Measurements from ENCODE around the gene DVL1. TPM values are rescaled to one million over a fixed set of nuclear protein-coding genes. Genes with fewer than 3 reads are reported as not detected.

Gene DVL1
- total and polyA plus RNA-seq, 2 of the 13 experiments (the other 11 are each of a cell fraction or from before 2014, with no cell fraction given) = 30.8 to 60.4 TPM

DNA sequence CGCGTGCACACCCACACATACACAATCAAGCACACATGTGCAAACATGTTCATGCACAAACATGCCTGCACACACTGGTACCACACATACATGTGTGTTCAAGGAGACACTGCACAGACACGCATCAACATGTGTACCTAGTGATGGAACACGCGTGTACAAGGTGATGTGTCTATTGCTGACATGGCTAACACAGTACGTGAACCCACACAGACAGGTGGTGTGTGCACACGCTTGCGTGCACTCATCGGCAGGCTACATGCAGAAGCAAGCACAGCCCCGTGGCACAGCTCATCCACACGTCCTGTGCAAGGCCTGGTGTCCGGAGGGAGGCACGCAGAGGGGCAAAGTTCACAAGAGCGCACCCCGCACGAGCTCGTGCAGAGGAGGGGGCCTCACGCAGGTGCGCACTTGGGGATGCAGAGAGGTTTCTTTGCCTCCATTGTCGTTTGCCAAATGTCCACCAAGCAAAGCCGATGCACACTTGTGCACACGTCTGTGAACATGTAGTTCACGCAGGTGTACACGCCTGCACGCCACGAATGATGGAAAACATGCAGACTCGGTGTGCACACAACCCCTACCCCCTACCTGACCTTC is 42.5 kb downstream of the DVL1 start (continued):
- TF ChIP-seq, protein P1, sequence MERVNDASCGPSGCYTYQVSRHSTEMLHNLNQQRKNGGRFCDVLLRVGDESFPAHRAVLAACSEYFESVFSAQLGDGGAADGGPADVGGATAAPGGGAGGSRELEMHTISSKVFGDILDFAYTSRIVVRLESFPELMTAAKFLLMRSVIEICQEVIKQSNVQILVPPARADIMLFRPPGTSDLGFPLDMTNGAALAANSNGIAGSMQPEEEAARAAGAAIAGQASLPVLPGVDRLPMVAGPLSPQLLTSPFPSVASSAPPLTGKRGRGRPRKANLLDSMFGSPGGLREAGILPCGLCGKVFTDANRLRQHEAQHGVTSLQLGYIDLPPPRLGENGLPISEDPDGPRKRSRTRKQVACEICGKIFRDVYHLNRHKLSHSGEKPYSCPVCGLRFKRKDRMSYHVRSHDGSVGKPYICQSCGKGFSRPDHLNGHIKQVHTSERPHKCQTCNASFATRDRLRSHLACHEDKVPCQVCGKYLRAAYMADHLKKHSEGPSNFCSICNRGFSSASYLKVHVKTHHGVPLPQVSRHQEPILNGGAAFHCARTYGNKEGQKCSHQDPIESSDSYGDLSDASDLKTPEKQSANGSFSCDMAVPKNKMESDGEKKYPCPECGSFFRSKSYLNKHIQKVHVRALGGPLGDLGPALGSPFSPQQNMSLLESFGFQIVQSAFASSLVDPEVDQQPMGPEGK (CRISPR knock-in tag; IDR thresholded peaks at IDR 0.05) = peak; percentile 82
- TF ChIP-seq ZHX1 (CRISPR knock-in tag; IDR thresholded peaks at IDR 0.05; ENCODE audit: low read depth) (peak; percentile 62; the same call in 1 of the 2 replicates), NCOA5 (CRISPR knock-in tag; IDR thresholded peaks at IDR 0.05) (no peak), AGO2 (optimal IDR thresholded peaks at IDR 0.05; ENCODE audit: low read depth, low read length) (no peak), ZNF766 (CRISPR knock-in tag; IDR thresholded peaks at IDR 0.05; ENCODE audit: borderline replicate concordance) (no peak), ZC3H13 (CRISPR knock-in tag; IDR thresholded peaks at IDR 0.05) (no peak; the same call in none of the 2 replicates), FOXA3 (CRISPR knock-in tag; IDR thresholded peaks at IDR 0.05) (no peak), ZNF143 (CRISPR knock-in tag; IDR thresholded peaks at IDR 0.05) (peak; percentile 53; the same call in 1 of the 2 replicates), NFKB2 (CRISPR knock-in tag; IDR thresholded peaks at IDR 0.05; ENCODE audit: borderline replicate concordance) (peak; percentile 77), FOSL2 (CRISPR knock-in tag; IDR thresholded peaks at IDR 0.05) (no peak), MAFF (IDR thresholded peaks at IDR 0.05; ENCODE audit: low read depth, low read length) (no peak), PHF20 (CRISPR knock-in tag; IDR thresholded peaks at IDR 0.05) (0 out of 2 replicates have a peak, but pooled peaks have one; percentile 30), CBX1 (IDR thresholded peaks at IDR 0.05; ENCODE audit: low read depth) (peak; percentile 46), ZBTB14 (CRISPR knock-in tag; IDR thresholded peaks at IDR 0.05) (peak; percentile 66), NR1H2 (CRISPR knock-in tag; IDR thresholded peaks at IDR 0.05; ENCODE audit: borderline replicate concordance, low read depth) (no peak)
- TF ChIP-seq, protein P2, sequence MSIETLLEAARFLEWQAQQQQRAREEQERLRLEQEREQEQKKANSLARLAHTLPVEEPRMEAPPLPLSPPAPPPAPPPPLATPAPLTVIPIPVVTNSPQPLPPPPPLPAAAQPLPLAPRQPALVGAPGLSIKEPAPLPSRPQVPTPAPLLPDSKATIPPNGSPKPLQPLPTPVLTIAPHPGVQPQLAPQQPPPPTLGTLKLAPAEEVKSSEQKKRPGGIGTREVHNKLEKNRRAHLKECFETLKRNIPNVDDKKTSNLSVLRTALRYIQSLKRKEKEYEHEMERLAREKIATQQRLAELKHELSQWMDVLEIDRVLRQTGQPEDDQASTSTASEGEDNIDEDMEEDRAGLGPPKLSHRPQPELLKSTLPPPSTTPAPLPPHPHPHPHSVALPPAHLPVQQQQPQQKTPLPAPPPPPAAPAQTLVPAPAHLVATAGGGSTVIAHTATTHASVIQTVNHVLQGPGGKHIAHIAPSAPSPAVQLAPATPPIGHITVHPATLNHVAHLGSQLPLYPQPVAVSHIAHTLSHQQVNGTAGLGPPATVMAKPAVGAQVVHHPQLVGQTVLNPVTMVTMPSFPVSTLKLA (IDR thresholded peaks at IDR 0.05) = peak; percentile 76
- TF ChIP-seq, protein P3, sequence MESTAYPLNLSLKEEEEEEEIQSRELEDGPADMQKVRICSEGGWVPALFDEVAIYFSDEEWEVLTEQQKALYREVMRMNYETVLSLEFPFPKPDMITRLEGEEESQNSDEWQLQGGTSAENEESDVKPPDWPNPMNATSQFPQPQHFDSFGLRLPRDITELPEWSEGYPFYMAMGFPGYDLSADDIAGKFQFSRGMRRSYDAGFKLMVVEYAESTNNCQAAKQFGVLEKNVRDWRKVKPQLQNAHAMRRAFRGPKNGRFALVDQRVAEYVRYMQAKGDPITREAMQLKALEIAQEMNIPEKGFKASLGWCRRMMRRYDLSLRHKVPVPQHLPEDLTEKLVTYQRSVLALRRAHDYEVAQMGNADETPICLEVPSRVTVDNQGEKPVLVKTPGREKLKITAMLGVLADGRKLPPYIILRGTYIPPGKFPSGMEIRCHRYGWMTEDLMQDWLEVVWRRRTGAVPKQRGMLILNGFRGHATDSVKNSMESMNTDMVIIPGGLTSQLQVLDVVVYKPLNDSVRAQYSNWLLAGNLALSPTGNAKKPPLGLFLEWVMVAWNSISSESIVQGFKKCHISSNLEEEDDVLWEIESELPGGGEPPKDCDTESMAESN (CRISPR knock-in tag; conservative IDR thresholded peaks at IDR 0.05) = 0 out of 2 replicates have a peak, but pooled peaks have one; percentile 50
- TF ChIP-seq, protein P4, sequence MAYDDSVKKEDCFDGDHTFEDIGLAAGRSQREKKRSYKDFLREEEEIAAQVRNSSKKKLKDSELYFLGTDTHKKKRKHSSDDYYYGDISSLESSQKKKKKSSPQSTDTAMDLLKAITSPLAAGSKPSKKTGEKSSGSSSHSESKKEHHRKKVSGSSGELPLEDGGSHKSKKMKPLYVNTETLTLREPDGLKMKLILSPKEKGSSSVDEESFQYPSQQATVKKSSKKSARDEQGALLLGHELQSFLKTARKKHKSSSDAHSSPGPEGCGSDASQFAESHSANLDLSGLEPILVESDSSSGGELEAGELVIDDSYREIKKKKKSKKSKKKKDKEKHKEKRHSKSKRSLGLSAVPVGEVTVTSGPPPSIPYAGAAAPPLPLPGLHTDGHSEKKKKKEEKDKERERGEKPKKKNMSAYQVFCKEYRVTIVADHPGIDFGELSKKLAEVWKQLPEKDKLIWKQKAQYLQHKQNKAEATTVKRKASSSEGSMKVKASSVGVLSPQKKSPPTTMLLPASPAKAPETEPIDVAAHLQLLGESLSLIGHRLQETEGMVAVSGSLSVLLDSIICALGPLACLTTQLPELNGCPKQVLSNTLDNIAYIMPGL (CRISPR knock-in tag; IDR thresholded peaks at IDR 0.05; ENCODE audit: borderline replicate concordance in 1 of 2, low read depth in 1 of 2) = peak in 1 of 2 experiments; percentile 41; a peak in 3 of 4 replicates

Data from HepG2 (cell line).